Measurements from ENCODE around the gene DNAH12. TPM values are rescaled to one million over a fixed set of nuclear protein-coding genes. Genes with fewer than 3 reads are reported as not detected.
"Not testable (repeated sequence)": the region's sequence is repeated elsewhere in the genome, so short reads cannot be mapped to it uniquely, and the experiment has no call there.

DNAH12 gene
- total RNA-seq, 1 donor from 2014 or later, result under 0.01 TPM

DNA sequence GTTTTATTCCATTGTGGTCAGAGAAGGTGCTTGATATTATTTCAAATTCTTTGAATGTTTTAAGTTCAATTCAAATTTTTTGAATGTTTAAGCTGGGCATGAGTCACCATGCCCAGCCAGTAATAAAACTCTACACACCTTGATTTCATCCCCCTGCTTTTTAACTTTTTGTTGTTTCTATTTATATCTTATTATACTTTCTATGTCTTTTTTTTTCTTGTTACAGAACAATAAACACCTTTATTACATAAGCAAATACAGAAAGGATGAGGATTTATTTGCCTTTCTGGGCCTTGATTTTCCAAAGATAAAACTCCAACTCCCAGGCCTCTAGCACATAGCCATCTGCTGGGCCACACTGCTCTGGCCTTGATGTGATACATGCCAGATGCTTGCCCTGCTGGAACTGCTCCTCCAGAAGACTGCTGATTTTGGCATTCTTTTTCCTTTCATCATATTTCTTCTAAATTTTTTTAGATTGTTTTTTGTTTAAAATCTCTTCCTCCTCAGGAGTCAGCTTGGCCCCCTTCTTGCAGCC is 14.0 kb downstream of the DNAH12 start:
- DNase-seq (ENCODE audit: low read depth in 2 of 2), result no peak

GRCh38 chr3:57518276-57518915 is 25.7 kb downstream of the DNAH12 start:
- peak; percentile 26 to 47 for DNase-seq (ENCODE audit: low read depth in 2 of 2)

DNA sequence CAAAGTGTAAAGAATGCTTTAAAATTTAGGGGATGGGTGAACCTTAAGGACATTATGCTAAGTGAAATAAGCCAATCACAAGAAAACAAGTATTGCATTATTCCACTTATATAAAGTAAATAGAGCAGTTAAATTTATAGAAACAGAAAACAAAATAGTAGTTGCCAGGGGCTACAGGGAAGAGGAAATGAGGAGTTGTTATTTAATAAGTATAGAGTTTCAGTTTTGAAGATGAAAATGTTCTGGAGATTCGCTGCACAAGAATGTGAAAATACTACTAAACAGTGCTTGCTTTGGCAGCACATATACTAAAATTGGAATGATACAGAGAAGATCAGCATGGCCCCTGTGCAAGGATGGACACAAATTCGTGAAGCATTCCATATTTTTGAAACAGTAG is 32.0 kb downstream of the DNAH12 start:
- peak; percentile 36 to 38 for DNase-seq (ENCODE audit: low read depth in 2 of 2)

GRCh38 chr3:57505901-57506300 is 38.2 kb downstream of the DNAH12 start:
- no peak for DNase-seq (ENCODE audit: low read depth in 2 of 2)

DNA sequence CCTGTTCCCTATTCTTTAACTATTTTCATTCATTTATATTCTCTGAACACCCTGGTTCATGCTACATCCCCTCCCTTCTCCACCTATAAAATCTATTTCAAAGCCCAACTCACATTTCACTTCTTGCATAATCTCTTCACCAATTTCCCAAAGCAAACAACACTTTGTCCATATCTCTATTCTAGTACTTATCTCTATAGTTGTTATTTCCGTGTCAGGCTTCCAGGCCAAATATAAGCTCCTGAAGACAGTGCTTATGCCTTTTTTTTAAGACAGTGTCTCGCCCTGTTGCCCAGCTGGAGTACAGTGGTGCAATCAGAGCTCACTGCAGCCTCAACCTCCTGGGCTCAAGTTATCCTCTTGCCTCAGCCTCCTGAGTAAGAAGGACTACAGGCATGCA is 43.6 kb downstream of the DNAH12 start:
- DNase-seq (ENCODE audit: low read depth in 2 of 2), result no peak

GRCh38 chr3:57497904-57498303 is 46.2 kb downstream of the DNAH12 start:
- DNase-seq (ENCODE audit: low read depth in 2 of 2), result no peak

GRCh38 chr3:57484563-57484962 is 59.6 kb downstream of the DNAH12 start:
- DNase-seq (ENCODE audit: low read depth in 2 of 2), result no peak

DNA sequence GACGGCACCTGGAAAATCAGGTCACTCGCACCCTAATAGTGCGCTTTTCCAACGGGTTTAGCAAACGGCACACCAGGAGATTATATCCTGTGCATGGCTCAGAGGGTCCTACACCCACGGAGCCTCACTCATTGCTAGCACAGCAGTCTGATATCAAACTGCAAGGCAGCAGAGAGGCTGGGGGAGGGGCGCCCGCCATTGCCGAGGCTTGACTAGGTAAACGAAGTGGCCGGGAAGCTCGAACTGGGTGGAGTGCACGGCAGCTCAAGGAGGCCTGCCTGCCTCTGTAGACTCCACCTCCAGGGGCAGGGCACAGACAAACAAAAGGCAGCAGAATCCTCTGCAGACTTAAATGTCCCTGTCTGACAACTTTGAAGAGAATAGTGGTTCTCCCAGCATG is 67.0 kb downstream of the DNAH12 start:
- DNase-seq (ENCODE audit: low read depth in 2 of 2), result not testable (repeated sequence)

- peak; percentile 1 to 35 for DNase-seq (ENCODE audit: low read depth in 2 of 2)
These were observed 79.3 kb downstream of the DNAH12 start for GRCh38 chr3:57464801-57465200.

DNA sequence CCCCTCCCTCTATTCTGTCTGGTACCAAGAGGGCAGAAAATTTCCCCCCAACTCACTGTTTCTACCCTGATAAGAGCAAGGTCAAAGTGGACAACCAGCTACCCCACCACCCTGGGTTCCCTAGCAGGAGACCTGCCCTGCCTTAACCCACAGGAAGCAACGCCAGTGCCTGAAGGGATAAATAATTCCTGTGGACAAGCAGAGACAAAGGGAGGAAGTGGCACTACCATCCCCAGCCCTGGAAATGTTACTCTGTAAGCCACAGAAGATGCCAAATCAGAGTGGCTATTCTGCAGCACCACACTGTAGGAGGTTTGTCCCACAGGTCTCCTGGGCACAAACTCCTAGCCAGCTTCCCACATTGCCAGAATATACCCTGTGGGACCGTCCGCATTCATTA is 80.1 kb downstream of the DNAH12 start:
- DNase-seq (ENCODE audit: low read depth in 2 of 2), result peak in 1 of 2 donors; percentile 24

DNA sequence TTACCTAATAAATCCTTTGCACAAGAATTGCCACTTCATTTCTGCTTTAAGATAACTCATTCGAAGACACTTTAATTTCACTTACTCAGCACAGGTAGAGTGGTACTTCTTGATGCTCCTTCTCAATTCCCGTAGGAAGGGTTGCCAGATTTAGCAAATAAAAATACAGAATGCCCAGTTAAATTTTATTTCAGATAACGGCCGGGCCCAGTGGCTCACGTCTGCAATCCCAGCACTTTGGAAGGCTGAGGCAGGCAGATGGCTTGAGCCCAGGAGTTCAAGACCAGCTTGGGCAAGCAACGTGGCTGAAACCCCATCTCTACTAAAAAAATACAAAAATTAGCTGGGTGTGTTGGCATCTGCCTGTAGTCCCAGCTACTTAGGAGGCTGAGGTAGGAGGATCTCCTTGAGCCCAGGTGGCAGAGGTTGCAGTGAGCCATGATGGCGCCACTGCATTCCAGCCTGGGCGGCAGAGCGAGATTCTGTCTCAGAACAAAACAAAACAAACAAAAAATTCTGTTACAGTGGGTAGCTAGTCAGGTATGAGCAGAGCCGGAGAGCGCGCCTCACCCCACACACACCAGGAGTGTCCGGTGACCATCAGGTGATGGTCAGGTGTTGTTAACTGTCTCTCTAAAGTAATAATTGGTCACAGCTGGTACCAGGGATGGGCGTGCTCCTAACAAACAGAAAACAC is 92.8 kb downstream of the DNAH12 start:
- DNase-seq (ENCODE audit: low read depth in 2 of 2), result no peak

DNA sequence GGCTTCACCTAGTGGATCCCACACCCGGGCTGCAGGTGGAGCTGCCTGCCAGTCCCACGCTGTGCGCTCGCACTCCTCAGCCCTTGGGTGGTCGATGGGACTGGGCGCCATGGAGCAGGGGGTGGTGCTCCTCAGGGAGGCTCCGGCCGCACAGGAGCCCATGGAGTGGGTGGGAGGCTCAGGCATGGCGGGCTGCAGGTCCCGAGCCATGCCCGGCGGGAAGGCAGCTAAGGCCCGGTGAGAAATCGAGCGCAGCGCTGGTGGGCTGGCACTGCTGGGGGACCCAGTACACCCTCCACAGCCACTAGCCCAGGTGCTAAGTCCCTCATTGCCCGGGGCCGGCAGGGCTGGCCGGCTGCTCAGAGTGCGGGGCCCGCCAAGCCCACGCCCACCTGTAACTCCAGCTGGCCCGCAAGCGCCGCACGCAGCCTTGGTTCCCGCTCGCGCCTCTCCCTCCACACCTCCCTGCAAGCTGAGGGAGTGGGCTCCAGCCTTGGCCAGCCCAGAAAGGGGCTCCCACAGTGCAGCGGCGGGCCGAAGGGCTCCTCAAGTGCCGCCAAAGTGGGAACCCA is 94.8 kb downstream of the DNAH12 start:
- not testable (repeated sequence) for DNase-seq (ENCODE audit: low read depth in 2 of 2)

DNA sequence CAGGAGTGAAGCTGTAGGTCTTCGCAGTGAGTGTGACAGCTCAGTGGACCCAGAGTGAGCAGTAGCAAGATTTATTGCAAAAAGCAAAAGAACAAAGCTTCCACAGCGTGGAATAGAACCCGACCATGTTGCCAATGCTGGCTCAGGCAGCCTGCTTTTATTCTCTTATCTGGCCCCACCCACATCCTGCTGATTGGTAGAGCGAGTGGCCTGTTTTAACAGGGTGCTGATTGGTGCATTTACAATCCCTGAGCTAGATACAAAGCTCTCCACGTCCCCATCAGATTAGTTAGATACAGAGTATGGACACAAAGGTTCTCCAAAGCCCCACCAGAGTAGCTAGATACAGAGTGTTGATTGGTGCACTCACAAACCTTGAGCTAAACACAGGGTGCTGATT is 95.7 kb downstream of the DNAH12 start:
- not testable (repeated sequence) for DNase-seq (ENCODE audit: low read depth in 2 of 2)

- DNase-seq (ENCODE audit: low read depth in 2 of 2), result peak; percentile 22 to 51
These were observed 97.8 kb downstream of the DNAH12 start for GRCh38 chr3:57446318-57446841.

DNA sequence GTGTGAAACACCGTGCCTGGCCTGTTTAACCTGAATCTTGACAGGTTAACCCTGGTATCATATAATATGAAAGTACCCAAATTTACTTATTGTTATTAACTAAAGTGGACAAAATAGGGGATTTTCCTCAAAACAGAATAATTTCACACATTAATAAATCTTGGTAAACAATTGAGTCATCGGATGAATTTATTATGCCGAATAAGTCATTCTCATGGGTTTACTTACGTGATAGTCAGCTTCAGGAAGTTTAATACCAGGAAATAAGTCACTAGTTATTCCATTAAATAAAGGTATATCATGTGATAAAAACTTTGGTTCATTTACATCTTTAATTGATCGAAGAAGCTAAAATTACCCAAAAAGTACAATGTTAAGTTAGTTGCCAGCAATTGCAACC is 99.7 kb downstream of the DNAH12 start:
- DNase-seq (ENCODE audit: low read depth in 2 of 2), result peak in 1 of 2 donors; percentile 68

DNA sequence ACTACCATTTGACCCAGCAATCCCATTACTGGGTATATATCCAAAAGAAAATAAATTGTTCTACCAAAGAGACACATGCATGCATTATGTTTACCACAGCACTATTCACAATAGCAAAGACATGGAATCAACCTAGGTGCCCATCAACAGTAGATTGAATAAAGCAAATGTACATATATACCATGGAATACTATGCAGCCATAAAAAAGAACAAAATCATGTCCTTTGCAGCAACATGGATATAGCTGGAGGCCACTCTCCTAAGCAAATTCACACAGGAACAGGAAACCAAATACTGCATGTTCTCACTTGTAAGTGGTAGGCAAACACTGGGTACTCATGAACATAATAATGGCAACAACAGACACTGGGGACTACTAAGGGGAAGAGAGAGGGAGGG is 104.0 kb downstream of the DNAH12 start:
- DNase-seq (ENCODE audit: low read depth in 2 of 2), result not testable (repeated sequence)

GRCh38 chr3:57438460-57438859 is 105.7 kb downstream of the DNAH12 start:
- not testable (repeated sequence) for DNase-seq (ENCODE audit: low read depth in 2 of 2)

DNA sequence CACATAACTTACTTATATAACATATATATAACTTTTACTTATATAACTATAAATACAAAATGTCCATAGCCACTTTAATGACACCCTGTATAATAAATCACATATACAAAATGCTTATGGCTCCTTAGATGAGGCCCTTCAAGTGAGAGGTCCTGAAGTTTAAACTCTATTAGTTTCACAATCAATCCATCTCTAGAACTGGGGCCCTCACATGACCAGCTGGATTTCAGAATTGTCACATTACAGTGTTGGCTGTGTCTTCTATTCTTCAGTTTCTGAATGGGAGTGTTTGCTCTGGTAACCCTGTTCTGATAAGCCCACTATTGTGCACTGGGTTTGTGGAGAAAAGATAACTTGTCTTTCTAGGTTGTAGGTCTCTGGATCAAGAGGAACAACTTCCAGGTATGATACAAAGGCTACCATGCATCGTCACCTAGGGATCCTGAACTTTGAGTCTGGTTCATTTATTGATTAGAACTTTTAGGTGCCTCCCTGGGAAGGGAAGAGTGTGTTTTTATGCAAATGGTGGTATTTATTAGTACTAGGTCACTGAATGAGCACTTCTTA is 107.9 kb downstream of the DNAH12 start:
- no peak for DNase-seq (ENCODE audit: low read depth in 2 of 2)

DNA sequence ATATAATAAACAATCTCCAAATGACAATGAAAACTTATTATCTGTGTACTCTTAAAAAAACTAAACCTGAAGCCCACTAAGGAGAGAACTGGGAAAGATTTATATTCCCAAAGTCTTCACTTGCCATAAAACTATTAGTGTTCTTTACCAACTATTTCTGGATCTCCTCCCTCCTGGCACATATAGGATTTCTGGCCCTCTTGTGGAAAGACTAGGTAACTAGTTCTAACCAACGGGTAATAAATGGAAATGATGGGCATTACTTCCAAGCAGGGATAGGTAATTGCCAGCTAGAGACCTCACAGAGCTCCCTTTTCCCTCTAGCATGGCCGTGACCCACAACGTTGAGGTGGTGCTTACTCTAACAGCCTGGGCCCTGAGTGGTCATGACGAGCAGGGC is 110.1 kb downstream of the DNAH12 start:
- DNase-seq (ENCODE audit: low read depth in 2 of 2), result peak; percentile 44 to 54

DNA sequence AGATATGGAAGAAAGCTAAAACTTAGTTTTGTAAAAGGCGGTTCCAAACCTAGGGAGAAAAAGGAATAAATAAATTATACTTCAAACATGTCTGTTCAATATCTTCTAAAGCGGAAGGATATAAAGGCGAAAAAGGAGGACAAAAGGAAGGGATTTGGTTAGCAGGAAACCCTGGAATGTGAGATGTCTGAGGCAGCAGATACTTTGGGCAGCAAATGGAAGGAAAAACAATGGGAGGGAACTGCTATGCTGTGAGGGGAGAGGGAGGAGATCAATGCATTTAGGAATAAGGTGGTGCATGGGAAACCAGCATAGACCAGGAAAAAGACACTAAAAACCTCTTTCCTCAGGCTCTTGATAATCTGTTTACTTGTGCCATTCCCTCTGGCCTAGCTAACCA is 120.8 kb downstream of the DNAH12 start:
- peak in 1 of 2 donors; percentile 1 for DNase-seq (ENCODE audit: low read depth in 2 of 2)

GRCh38 chr3:57421336-57421735 is 122.8 kb downstream of the DNAH12 start:
- no peak for DNase-seq (ENCODE audit: low read depth in 2 of 2)

DNA sequence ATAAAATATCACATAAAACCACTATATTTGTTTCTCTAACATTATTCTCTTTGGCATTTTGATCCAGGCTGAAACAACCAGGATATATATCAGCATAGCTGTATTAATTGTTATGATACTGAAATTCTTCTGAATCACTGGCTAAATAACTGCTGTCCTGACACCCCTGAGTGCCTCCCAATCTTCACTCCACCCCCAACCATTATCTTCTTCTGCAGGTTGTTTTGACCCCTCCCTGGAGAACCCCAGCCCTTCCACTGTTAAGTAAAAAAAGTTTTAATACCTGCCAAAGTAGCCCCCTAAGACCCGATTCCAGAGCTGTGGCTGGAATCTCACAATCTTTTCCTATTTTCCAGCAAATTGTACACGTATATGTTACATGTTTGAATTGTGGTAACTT is 124.1 kb downstream of the DNAH12 start:
- no peak for DNase-seq (ENCODE audit: low read depth in 2 of 2)

All from lung microvascular endothelial cell (primary cell).